ENCODE data around the gene SRGAP3. TPM values are rescaled to one million over a fixed set of nuclear protein-coding genes. Genes with fewer than 3 reads are reported as not detected.

The SRGAP3 gene
- total RNA-seq, 1 experiment from 2014 or later = 17.9 TPM

GRCh38 chr3:9229879-9230278 lies 19.6 kb downstream of the SRGAP3 start (continued):
- no peak for TF ChIP-seq ARID4B (CRISPR knock-in tag; IDR thresholded peaks at IDR 0.05; ENCODE audit: borderline replicate concordance)
- no peak for TF ChIP-seq NR2C2 (CRISPR knock-in tag; IDR thresholded peaks at IDR 0.05)
- TF ChIP-seq ZMAT4 (CRISPR knock-in tag; IDR thresholded peaks at IDR 0.05) = no peak
- no peak for TF ChIP-seq ATF3 (CRISPR knock-in tag; conservative IDR thresholded peaks at IDR 0.05)
- TF ChIP-seq MXD4 (CRISPR knock-in tag; IDR thresholded peaks at IDR 0.05; ENCODE audit: borderline replicate concordance) = no peak

GRCh38 chr3:9229325-9229724 lies 20.1 kb downstream of the SRGAP3 start:
- peaks cover 72% of the 10 kb centered on the region for H3K4me1 Mint-ChIP-seq
- ChIA-PET CTCF (interaction anchor here (0.8 kb wide), 1 partner anchor 27 kb away, joined by 4 read pairs; no protein-coding TSS in a partner anchor), POLR2A (no interaction called here)
- no peak for TF ChIP-seq ZNF138 (CRISPR knock-in tag; conservative IDR thresholded peaks at IDR 0.05)
- no peak for TF ChIP-seq ETV6 (CRISPR knock-in tag; IDR thresholded peaks at IDR 0.05)
- TF ChIP-seq NFYB (CRISPR knock-in tag; conservative IDR thresholded peaks at IDR 0.05; ENCODE audit: low read depth) = no peak
- TF ChIP-seq HMGA2 (CRISPR knock-in tag; IDR thresholded peaks at IDR 0.05) = no peak
- TF ChIP-seq TP53 (CRISPR knock-in tag; IDR thresholded peaks at IDR 0.05) = no peak
- TF ChIP-seq ERG (CRISPR knock-in tag; IDR thresholded peaks at IDR 0.05) = no peak
- no peak for ATAC-seq
- no peak for DNase-seq (ENCODE audit: low spot score)
- no peaks in the 10 kb centered on the region for H3K9me3 Mint-ChIP-seq
- no peak overlapping the region for H3K4me3 Mint-ChIP-seq
- no peaks in the 10 kb centered on the region for H3K36me3 Mint-ChIP-seq
- no peak overlapping the region for H3K27ac Mint-ChIP-seq
- H3K27me3 Mint-ChIP-seq (ENCODE audit: low read depth) = no peaks in the 10 kb centered on the region; the same call in 1 of the 2 replicates

- Mint-ChIP-seq H3K27ac (no peak overlapping the region), H3K36me3 (no peaks in the 10 kb centered on the region), H3K4me3 (no peak overlapping the region), H3K27me3 (ENCODE audit: low read depth) (no peaks in the 10 kb centered on the region; the same call in 1 of the 2 replicates), H3K4me1 (peaks cover 63% of the 10 kb centered on the region), H3K9me3 (no peaks in the 10 kb centered on the region)
- ChIA-PET CTCF (interaction anchor here (1.0 to 2.8 kb wide), 4 partner anchors 9 to 76 kb away, joined by 4 to 13 read pairs (median 8); partner anchors contain the start of gene SRGAP3), POLR2A (no interaction called here)
- no peak for DNase-seq (ENCODE audit: low spot score)
- TF ChIP-seq ETV6 (CRISPR knock-in tag; IDR thresholded peaks at IDR 0.05) = no peak
- TF ChIP-seq NR1H2 (CRISPR knock-in tag; IDR thresholded peaks at IDR 0.05) = no peak
- no peak for TF ChIP-seq FOXJ3 (CRISPR knock-in tag; IDR thresholded peaks at IDR 0.05; ENCODE audit: borderline replicate concordance)
- TF ChIP-seq TP53 (CRISPR knock-in tag; IDR thresholded peaks at IDR 0.05) = no peak
- no peak for TF ChIP-seq GABPB1 (CRISPR knock-in tag; IDR thresholded peaks at IDR 0.05)
- no peak for TF ChIP-seq MYBL2 (CRISPR knock-in tag; IDR thresholded peaks at IDR 0.05)
- no peak for TF ChIP-seq SMAD4 (CRISPR knock-in tag; IDR thresholded peaks at IDR 0.05)
- no peak for TF ChIP-seq E2F4 (CRISPR knock-in tag; IDR thresholded peaks at IDR 0.05; ENCODE audit: borderline replicate concordance, low read depth)
- TF ChIP-seq ZNF423 (CRISPR knock-in tag; IDR thresholded peaks at IDR 0.05) = no peak
- ATAC-seq = no peak
Measured at GRCh38 chr3:9226326-9226725, 23.1 kb downstream of the SRGAP3 start.

Data from WTC11 (cell line).